Coronary artery (tissue), 2 donors: ENCODE measurements around the gene SNX25.

Experiments
- DNase-seq: peaks from one replicate; pipeline ENCODE4 v3.0.0-alpha.2; 2017; ENCODE audit warnings: low spot score
- H3K27ac ChIP-seq, 2 donors: fragments of 200-600 bp; sonication (generic); one replicate each; pipeline ENCODE4 v1.5.1; 2016 to 2019
- H3K4me3 ChIP-seq: fragments of 200-600 bp; sonication (generic); 2 replicates; pipeline ENCODE4 v1.5.1; 2016; ENCODE audit warnings: mild to moderate bottlenecking, moderate library complexity
- TF ChIP-seq, protein P1 (sequence below): fragments of 200-600 bp; sonication (generic); IDR thresholded peaks from one replicate; pipeline ENCODE4 v1.5.1; 2019; ENCODE audit warnings: antibody characterized with exemption

The SNX25 gene

DNA sequence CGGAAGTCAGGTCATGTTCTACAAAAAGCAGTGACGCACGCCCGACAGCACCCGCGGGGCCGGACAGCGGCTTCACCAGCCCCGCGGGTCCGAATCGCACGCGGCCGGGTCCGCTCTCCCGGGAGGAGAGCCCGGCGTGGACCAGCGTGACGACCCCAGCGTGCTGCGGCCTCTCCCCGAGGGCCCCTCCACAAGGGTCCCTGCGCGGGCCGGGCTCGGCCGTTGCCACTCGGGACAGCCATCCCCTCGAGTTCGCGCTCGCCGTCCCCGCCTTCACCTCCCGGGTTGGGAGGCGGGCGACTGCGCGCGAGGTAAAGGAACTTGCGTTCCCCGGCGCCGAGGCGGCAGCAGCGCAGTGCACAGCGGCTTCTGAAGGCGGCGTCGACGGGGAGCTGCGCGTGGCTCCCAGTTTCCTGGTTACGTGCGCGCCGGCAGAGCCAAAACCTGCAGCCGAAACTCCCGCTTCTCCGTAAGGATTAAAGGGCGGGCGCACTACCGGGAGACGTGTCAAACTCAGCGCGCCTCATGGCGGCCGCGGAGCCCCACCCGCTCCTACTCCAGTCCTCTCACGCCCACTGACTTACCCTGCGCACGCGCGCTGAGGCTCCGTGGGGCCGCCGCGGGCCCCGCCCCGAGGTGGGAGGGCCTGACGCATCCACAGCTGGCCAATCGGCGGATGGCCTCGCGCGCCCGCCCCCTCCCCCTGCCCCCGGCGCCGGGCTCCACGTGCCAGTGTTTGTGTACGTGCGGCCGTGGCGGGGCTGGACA is 186.7 kb downstream of the SNX25 start:
- Histone ChIP-seq H3K27ac (peak overlapping the region; percentile 100), H3K4me3 (peak overlapping the region; percentile 94)
- peak; percentile 98 for DNase-seq
- TF ChIP-seq, protein P1, sequence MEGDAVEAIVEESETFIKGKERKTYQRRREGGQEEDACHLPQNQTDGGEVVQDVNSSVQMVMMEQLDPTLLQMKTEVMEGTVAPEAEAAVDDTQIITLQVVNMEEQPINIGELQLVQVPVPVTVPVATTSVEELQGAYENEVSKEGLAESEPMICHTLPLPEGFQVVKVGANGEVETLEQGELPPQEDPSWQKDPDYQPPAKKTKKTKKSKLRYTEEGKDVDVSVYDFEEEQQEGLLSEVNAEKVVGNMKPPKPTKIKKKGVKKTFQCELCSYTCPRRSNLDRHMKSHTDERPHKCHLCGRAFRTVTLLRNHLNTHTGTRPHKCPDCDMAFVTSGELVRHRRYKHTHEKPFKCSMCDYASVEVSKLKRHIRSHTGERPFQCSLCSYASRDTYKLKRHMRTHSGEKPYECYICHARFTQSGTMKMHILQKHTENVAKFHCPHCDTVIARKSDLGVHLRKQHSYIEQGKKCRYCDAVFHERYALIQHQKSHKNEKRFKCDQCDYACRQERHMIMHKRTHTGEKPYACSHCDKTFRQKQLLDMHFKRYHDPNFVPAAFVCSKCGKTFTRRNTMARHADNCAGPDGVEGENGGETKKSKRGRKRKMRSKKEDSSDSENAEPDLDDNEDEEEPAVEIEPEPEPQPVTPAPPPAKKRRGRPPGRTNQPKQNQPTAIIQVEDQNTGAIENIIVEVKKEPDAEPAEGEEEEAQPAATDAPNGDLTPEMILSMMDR, result no peak

GRCh38 chr4:185396724-185397385 is 187.5 kb downstream of the SNX25 start, which contains the start of gene ANKRD37:
Gene ANKRD37 (plus strand): TSS chr4:185396841. CDS start chr4:185396924, 83 bp downstream.
- DNase-seq, result peak; percentile 81
- H3K27ac ChIP-seq, result peak within 1 kb of the TSS; percentile 100
- TF ChIP-seq, protein P1, result no peak
- H3K4me3 ChIP-seq, result peak within 1 kb of the TSS; percentile 94

GRCh38 chr4:185398618-185399017 is 189.2 kb downstream of the SNX25 start:
- DNase-seq, result no peak
- Histone ChIP-seq H3K4me3 (no peak overlapping the region), H3K27ac (peak overlapping the region; percentile 27 to 43)
- TF ChIP-seq, protein P1, result no peak

GRCh38 chr4:185399466-185399865 is 190.1 kb downstream of the SNX25 start:
- DNase-seq, result no peak
- TF ChIP-seq, protein P1, result no peak
- Histone ChIP-seq H3K27ac (peak overlapping the region in 1 of 2 donors; percentile 43), H3K4me3 (no peak overlapping the region)

DNA sequence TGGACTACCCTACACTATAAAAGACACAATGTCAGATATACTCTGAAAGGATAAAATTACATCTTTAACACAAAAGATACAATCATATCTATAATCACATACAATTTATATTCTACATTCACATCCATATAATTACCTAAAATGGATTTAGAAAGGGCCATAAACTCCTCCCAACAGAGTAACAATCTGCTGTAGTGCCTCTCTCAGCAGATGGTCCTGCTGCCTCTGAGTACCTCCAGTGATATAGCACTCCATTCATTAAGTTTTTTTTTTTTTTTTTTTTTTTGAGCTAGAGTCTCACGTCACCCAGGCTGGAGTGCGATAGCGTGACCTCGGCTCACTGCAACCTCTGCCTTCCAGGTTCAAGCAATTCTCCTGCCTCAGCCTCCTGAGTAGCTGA is 194.6 kb downstream of the SNX25 start:
- no peak for DNase-seq
- Histone ChIP-seq H3K4me3 (no peak overlapping the region), H3K27ac (no peak overlapping the region)
- TF ChIP-seq, protein P1, result no peak

DNA sequence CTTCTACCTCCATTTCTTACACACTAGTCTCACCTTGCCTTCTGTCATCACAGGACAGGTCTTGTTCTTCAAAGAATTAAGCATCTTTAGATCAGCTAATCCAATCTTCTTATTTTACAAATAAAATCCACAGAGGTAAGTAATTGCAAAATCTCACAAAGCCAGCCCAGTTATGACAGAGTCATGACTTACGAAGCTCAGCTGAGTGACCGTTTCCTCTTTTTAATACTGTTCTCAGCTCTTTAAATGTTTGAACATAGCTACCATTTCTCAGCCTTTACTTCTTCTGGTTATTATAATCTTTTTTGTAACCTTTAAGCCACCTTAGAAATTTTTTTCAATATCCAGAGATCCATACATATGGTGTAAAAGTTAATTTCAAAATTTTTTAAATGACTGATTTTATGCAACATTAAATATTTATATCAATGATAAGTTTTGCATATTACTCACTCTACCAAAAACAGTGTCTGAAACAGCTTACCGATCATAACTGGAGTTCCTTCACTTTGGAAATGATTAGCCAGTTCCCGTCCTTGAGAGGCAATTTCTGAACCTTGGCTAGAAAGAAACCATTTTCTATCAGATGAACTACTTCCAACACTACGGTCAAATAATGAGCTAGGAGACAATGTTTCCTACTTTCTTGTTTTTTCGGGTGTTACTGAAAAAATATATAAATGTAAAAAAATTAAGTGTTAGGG is 196.1 kb downstream of the SNX25 start:
- TF ChIP-seq, protein P1, result no peak
- H3K27ac ChIP-seq, result no peak overlapping the region
- no peak overlapping the region for H3K4me3 ChIP-seq
- DNase-seq, result no peak
